Lower leg skin (tissue), 3 donors: ENCODE data around the gene FHOD3.

Experiments
- CTCF ChIP-seq, 3 donors: fragments of 450-650 bp; IDR thresholded peaks; one replicate each; pipeline ENCODE4 v1.5.1; 2016; ENCODE audit warnings: antibody characterized with exemption in 3 of 3, mild to moderate bottlenecking in 3 of 3, moderate library complexity in 2 of 3
- POLR2A ChIP-seq, 2 donors: fragments of 450-650 bp; IDR thresholded peaks; one replicate each; pipeline ENCODE4 v1.6.1; 2016 to 2017; ENCODE audit warnings: antibody characterized with exemption in 2 of 2, mild to moderate bottlenecking in 1 of 2, moderate library complexity in 1 of 2

GRCh38 chr18:36305375-36305774 is 7.9 kb downstream of the FHOD3 start:
- TF ChIP-seq POLR2A (IDR thresholded peaks at IDR 0.05) (no peak), CTCF (IDR thresholded peaks at IDR 0.05) (no peak)
